ENCODE measurements around the gene C1orf74.

The C1orf74 gene

DNA sequence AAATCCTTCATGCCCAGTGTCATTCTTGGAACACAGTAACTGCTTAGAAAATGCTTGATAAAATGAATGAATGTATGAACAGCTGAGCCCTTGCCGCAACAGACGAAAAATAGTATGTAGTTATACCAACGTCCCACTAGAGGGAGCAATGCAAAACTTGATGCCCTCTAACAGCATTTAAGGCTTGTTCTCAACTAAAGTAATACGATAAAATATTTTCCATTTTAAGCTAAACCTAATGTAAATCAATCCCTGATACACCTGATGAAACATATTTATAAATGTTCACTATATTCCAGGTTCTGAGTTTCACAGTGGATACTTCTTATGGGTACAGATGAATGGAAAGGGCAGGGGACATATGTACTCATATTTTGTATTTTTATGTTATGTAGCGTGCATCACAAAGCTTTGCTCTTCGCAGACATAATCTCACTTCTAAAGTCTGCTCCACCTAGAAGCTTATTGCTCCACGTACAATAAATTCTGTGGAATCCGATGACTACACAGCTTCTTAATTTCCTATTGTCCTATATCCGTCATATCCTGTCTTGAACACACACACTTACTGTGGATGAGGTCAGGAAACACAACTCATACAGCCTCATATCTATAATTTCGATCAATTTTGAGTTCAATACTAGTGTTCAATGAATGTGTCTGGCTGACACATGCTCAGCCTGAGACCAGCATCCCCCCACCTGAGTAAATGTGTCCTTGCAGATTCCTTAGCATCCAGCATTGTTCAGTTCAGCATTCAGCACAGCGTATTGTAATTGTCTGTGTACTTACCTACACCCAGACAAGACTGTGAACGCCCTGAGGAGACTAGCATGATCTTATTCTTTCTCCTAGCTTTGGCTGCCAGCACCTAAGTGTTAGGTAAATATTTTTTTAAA, 39.0 kb upstream of the C1orf74 start:
- TF ChIP-seq, protein P1, sequence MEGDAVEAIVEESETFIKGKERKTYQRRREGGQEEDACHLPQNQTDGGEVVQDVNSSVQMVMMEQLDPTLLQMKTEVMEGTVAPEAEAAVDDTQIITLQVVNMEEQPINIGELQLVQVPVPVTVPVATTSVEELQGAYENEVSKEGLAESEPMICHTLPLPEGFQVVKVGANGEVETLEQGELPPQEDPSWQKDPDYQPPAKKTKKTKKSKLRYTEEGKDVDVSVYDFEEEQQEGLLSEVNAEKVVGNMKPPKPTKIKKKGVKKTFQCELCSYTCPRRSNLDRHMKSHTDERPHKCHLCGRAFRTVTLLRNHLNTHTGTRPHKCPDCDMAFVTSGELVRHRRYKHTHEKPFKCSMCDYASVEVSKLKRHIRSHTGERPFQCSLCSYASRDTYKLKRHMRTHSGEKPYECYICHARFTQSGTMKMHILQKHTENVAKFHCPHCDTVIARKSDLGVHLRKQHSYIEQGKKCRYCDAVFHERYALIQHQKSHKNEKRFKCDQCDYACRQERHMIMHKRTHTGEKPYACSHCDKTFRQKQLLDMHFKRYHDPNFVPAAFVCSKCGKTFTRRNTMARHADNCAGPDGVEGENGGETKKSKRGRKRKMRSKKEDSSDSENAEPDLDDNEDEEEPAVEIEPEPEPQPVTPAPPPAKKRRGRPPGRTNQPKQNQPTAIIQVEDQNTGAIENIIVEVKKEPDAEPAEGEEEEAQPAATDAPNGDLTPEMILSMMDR (IDR thresholded peaks at IDR 0.05; ENCODE audit: low read depth, low read length), result peak; percentile 72
- no peak for DNase-seq (ENCODE audit: extremely low read depth, low read depth)

DNA sequence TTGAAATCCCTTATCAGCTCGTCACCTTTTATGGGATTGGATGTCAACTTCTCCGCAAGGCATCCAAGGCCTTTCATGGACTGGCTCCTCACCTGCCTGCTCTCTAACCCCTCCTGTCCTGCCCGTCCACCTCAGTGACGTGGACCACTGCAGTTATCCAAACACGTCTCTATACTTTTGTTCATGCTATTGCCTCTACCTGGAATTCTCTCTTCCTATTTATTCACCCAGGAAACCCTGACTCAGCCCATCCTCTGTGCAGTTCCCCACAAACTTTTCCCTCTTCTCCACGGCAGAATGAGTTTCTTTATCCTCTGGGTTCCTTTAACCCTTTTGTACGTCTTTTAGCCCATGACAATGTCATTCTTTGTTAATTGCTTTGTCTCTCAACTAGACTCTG, 38.3 kb upstream of the C1orf74 start:
- TF ChIP-seq, protein P1 (IDR thresholded peaks at IDR 0.05; ENCODE audit: low read depth, low read length), result no peak
- DNase-seq (ENCODE audit: extremely low read depth, low read depth), result no peak

DNA sequence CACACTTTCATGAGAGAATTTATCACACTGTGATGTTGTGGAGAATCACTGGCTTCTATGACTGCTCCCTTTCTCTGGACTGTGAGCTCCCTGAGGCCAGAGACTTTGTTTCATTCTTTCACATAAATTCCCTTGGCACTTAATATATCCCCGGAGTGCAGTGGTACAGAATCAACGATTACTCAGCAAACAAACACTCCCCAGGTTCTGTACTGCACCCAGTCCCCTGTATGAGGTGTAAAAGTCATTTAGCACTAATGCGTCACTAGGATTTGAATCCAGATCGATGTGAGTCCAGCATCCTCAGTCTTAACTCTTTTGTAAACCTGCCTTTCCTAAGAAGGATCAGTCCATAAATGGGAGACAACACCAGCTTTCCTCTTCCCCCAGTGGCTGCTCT, 36.6 kb upstream of the C1orf74 start:
- TF ChIP-seq, protein P1 (IDR thresholded peaks at IDR 0.05; ENCODE audit: low read depth, low read length), result no peak
- DNase-seq (ENCODE audit: extremely low read depth, low read depth), result no peak

DNA sequence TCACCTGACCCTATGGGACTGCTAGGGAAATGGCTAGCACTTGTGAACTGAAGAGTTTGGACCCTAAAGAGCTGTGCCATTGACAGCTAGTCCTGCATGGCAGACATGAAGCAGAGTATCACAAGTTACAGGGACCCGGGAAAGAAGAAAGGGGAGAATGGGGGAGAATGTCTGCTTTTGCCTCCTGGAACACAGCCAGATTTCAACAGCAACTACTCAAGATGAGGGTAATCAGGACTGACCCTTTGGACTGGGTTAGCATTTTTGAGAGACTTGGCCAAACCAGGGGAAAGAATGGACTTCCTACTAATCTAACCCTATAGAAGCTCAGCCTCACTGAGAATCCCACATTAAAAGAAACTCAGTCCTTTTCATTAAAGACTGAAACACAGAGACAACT, 34.7 kb upstream of the C1orf74 start:
- DNase-seq (ENCODE audit: extremely low read depth, low read depth), result no peak
- TF ChIP-seq, protein P1 (IDR thresholded peaks at IDR 0.05; ENCODE audit: low read depth, low read length), result no peak

DNA sequence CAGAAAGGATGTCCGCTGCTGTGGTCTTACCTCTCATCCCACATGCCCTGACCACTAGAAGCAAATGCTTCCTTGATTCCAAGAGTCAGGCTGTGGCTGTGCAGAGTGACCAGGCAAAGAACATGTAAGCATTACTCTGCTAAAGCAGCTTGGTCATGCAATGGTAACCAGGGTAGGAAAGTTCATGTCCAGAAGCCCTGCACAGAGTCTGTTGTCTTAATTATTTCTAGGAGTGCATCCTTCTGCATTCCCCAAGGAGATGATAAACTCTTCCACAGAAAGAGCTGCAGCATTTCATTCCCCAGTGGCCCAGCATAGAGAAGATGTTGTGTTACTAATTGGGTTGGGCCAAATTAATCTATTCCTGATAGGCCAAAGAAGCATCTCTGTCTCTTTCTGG, 33.3 kb upstream of the C1orf74 start:
- TF ChIP-seq, protein P1 (IDR thresholded peaks at IDR 0.05; ENCODE audit: low read depth, low read length), result no peak
- no peak for DNase-seq (ENCODE audit: extremely low read depth, low read depth)

DNA sequence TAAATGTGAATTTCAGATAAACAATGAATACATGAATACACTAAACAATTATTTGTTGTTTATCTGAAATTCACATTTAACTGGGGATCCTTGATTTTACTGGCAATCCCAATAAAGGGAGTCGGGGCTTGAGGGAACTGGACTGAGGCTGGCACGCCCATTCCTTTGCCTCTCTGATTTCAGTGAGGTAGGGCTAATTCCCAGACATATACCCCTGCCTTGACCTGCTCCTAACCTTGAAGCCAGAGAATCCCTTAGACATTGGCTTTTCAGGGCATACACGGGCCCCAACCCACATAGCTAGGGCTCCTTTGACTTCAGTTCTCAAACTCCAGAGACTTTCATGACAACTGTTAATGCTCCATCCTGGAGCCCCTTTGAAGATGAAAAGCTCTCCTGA, 32.6 kb upstream of the C1orf74 start:
- TF ChIP-seq, protein P1 (IDR thresholded peaks at IDR 0.05; ENCODE audit: low read depth, low read length), result no peak
- no peak for DNase-seq (ENCODE audit: extremely low read depth, low read depth)

DNA sequence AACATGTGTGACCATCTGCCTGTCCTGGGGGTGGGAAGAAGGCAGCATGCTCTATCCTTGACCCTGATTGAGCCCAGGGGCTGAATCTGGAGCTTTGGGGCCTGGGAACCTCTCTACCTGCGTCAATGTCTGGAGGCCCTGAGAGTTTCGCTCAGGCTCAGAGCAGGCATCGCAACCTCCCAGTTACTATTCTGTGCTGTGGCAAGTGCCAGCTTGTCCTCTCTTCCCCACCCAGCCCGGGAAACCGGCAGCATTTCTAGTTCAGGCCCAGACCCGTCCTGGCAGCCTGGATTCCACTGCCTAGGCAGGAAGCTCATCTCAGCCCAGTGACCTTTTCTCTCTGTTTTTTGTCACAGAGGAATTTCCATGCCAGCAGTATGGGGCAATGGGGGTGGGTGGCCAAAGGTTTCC, 31.6 kb upstream of the C1orf74 start:
- DNase-seq (ENCODE audit: extremely low read depth, low read depth), result no peak
- TF ChIP-seq, protein P1 (IDR thresholded peaks at IDR 0.05; ENCODE audit: low read depth, low read length), result no peak

Data from AG09319 (cell line).